GM03348 (cell line): ENCODE results near the gene PLSCR4.
"Not testable (repeated sequence)": the region's sequence is repeated elsewhere in the genome, so short reads cannot be mapped to it uniquely, and the experiment has no call there.

Experiments used
- DNase-seq: peaks from one replicate; pipeline ENCODE4 v3.0.0; 2012; ENCODE audit warnings: low spot score

The PLSCR4 gene

DNA sequence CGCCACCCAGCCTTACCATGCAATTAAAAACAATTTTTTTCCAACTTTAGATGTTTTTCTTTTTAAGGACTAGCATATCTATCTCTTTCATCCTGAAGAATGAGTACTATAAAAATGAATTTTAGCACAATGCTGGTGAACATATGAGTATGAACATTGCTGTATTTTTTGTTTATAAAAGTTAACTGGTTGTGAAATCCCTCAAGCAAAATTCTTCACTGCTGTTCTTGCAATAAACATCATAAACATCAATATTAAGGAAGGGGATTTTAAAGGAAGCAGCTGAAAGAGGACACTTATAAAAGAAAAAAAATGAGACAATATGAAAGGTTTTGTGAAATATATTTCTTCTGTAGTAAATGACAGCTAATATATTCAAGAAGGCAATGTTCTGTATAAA is 3.0 kb downstream of the PLSCR4 start:
- no peak for DNase-seq

DNA sequence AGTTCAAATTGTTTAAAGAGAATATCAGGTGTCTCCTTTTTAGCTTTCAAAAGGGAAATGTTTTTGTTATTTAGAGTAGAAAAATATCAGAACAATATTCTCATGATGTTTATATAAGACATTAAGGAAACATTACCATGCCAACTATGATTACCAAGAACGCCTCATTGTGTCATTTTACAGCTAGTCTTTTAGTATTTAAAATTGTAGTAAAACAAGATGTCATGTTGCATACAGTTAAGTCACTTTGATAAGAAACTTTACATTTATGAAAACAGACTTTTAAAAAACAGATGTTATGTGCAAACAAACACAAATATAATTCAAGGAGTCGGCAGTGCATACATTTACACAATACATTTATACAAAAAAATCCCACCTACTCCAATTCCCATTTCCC is 4.4 kb downstream of the PLSCR4 start:
- no peak for DNase-seq

GRCh38 chr3:146243559-146243958 is 7.3 kb downstream of the PLSCR4 start:
- DNase-seq: no peak

DNA sequence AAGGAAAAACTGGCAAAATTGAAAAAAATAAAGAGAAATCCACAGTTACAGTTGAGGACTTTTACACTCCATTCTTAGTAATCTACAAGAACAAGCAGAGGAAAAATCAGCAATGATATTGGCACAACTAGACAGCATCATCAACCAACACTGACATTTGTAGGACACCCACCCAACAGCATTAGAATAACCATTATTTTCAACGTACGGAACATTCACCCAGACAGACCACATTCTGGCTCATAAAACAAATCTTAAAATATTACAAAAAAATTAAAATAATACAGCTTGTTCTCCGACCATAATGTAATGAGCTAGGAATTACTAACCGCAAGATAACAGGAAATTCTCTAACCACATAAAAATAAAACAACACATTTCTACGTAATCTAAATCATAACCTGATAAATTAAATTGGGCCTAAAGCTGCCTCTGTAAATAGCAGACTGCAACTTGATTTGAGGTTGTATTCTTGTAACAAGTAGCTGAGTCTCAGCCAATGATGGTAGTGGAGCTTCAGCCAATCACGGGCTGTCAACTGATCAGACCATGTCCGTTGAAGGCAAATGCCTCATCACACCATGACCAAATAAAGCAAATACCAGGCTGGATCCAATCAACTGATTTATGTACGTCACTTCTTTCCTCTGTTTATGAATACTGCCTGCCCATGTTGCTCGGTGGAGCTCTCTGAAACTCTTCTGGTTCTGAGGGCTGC is 9.2 kb downstream of the PLSCR4 start:
- no peak for DNase-seq

GRCh38 chr3:146233487-146233886 is 17.4 kb downstream of the PLSCR4 start:
- no peak for DNase-seq

GRCh38 chr3:146227486-146227885 is 23.4 kb downstream of the PLSCR4 start:
- no peak for DNase-seq

- DNase-seq: no peak
These were observed 24.0 kb downstream of the PLSCR4 start for GRCh38 chr3:146226881-146227280.

DNA sequence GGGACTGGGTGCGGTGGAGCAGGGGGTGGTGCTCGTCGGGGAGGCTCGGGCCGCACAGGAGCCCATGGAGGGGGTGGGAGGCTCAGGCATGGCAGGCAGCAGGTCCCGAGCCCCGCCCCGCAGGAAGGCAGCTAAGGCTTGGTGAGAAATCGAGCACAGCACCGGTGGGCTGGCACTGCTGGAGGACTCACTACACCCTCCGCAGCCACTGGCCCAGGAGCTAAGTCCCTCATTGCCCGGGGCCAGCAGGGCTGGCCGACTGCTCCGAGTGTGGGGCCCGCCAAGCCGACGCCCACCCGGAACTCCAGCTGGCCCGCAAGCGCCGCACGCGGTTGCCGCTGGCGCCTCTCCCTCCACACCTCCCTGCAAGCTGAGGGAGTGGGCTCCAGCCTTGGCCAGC is 25.4 kb downstream of the PLSCR4 start:
- not testable (repeated sequence) for DNase-seq

DNA sequence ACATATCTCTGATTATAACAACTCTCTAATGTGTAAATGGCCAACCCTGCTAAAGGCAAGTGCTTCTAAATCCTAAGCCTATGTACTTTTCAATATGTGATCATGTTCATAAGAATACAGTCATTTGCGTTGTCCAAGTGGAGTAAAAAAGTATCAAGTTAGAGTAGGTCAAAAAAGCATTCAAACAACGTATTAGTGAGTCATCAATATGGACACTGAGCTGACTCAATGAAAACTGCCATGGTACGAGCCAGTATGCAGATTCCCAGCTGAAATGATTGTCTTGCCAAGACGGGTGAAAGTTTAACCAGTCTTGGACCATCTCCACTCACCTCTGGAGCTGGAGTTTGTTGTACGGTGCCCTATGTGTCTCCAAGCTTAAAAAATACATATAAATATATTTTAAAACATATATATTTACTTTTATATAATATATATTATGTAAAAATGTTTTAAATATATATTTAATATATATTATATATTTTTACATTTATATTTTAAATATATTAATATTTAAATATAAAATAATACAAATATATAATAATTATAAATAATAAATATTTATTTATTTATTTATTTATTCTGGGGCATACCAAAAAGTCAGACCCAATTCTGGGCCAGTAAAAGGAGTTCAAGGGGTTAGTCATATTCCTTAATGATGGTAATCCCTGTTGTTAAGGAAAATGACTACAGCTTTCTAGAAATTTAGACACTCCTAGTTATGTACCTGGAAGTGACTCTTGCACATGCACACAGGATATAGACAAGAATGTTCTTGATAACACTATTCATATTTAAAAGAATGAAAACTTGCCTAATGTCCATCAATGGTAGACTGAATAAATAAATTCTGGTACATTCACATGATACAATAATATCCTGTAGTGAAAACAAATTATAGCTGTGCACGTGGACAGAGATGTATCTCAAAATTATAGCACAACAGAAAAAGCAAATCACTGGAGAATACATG is 27.2 kb downstream of the PLSCR4 start:
- DNase-seq: no peak

- no peak for DNase-seq
These were observed 28.5 kb downstream of the PLSCR4 start for GRCh38 chr3:146222204-146223046.

GRCh38 chr3:146221276-146221675 is 29.6 kb downstream of the PLSCR4 start:
- DNase-seq: peak; percentile 4

- DNase-seq: peak; percentile 20
These were observed 31.7 kb downstream of the PLSCR4 start for GRCh38 chr3:146218880-146219866.

GRCh38 chr3:146217324-146217723 is 33.6 kb downstream of the PLSCR4 start:
- no peak for DNase-seq

GRCh38 chr3:146214493-146214892 is 36.4 kb downstream of the PLSCR4 start:
- DNase-seq: no peak

GRCh38 chr3:146209371-146209770 is 41.5 kb downstream of the PLSCR4 start:
- DNase-seq: no peak

DNA sequence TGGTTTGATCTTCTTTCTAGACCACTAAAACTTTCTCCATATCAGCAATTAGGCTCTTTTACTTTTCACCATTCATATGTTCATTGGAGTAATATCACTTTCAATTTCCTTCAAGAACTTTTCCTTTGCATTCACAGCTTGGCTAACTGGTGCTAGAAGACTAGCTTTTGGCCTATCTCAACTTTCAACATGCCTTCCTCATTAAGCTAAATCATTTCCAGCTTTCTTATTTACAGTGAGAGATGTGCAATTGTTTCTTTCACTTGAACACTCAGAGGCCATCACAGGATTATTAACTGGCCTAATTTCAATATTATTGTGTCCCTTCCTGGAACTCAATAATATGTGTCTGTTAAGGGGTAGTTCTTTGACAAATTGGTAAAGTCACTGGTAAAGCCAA is 47.1 kb downstream of the PLSCR4 start:
- no peak for DNase-seq

- DNase-seq: no peak
These were observed 50.3 kb downstream of the PLSCR4 start for GRCh38 chr3:146200461-146201220.

DNA sequence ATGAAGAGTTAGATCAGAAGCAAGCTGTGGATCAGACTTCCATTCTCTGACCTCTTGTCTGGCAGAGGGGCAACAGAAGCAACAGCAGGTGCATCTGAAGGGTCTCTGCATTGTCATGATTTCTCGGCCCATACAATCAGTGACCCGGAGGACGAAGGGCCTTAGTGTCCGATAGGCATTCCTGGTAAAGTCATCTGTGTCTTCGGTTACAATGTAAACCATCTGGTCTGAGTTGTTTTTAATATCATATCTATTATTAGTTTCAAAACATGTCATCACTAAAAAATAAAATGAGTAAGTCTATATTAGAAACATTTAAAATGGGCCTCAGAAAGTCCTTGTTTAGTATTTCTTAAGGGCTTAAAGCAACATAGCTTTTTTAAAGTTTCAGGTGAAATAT is 51.1 kb downstream of the PLSCR4 start:
- no peak for DNase-seq

DNA sequence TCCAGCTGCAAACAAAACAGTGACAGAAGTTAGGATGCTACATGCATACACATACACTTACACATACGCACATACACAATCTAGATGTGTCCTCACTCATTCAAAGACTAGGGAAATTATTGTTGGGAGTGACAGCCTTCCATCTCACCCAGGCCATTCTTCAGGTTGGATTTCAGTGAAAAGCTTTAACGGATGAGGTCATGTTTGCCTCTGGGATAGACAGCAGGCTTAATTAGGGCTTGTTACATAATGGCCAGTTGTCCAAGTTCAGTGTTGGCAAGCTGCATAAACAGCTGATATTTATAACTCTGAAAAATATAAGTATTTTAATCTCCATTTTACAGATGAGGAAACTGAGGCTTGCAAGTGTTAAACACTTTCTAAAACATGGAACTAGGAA is 54.1 kb downstream of the PLSCR4 start:
- no peak for DNase-seq

DNA sequence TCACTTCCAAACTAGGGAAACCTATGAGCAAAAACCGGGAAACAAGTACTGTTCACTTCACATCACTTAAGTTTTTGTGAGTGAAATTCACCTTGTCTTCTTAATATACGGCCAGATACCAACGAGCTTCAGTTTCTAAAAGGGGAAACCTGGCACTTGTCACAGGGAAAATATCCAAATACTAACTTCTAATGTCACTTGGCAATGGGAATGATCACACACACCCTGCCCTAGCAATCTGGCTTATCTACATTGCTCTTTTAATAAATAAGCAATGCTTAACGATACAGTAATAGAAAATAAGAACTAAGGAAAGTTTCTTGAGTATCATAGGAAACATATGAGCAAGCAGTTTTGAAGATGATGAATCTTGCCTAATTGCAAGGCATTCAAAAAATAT is 55.3 kb downstream of the PLSCR4 start:
- DNase-seq: no peak
